ENCODE results near the gene OR51V1. TPM values are rescaled to one million over a fixed set of nuclear protein-coding genes. Genes with fewer than 3 reads are reported as not detected.

Gene OR51V1
- total RNA-seq, 2 donors from 2014 or later: not detected

DNA sequence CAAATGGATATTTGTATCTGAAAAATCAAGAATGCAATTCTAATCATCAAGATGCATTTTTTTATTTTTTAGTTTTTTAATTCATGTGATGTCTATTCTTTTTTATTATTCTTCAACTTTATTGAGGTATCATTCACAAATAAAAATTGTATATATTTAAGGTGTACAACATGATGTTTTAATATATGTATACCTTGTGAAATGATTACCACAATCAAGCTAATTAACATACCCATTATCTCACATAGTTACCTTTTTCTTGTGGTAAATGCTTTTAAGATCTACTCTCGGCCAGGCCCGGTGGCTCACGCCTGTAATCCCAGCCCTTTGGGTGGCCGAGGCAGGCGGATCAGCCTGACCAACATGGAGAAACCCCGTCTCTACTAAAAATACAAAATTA lies 22.7 kb upstream of the OR51V1 start:
- peaks cover 3% of the 10 kb centered on the region for H3K36me3 Mint-ChIP-seq (ENCODE audit: low read depth)
- H3K9me3 Mint-ChIP-seq: peaks cover 46% of the 10 kb centered on the region
- no peaks in the 10 kb centered on the region for H3K27me3 ChIP-seq (ENCODE audit: control insufficient read depth, insufficient read depth, low read length, poor library complexity, severe bottlenecking)
- H3K9me3 ChIP-seq (ENCODE audit: control insufficient read depth, low read length): peaks cover 5% of the 10 kb centered on the region
- no peak overlapping the region for H3K9ac ChIP-seq (ENCODE audit: extremely low read depth, low read length, poor library complexity, severe bottlenecking)
- no peak overlapping the region for H3K4me3 Mint-ChIP-seq
- WGBS, 2 experiments (ENCODE audit: insufficient coverage in 1 of 2, insufficient read length in 1 of 2): 80 to 87% methylated on average over 1 to 6 of the region's 6 CpGs
- no peak overlapping the region for H3K27ac Mint-ChIP-seq
- no peaks in the 10 kb centered on the region for H3K4me1 ChIP-seq (ENCODE audit: control insufficient read depth, insufficient read depth, low read length)
- no peak overlapping the region for H3K4me3 ChIP-seq (ENCODE audit: low read length)
- DNase-seq: no peak
- H3K27me3 Mint-ChIP-seq (ENCODE audit: insufficient read depth): no peaks in the 10 kb centered on the region
- H3K36me3 ChIP-seq (ENCODE audit: control insufficient read depth, insufficient read depth, low read length): no peaks in the 10 kb centered on the region
- no peak overlapping the region for H3K27ac ChIP-seq (ENCODE audit: low read depth, low read length)
- TF ChIP-seq, protein P1, sequence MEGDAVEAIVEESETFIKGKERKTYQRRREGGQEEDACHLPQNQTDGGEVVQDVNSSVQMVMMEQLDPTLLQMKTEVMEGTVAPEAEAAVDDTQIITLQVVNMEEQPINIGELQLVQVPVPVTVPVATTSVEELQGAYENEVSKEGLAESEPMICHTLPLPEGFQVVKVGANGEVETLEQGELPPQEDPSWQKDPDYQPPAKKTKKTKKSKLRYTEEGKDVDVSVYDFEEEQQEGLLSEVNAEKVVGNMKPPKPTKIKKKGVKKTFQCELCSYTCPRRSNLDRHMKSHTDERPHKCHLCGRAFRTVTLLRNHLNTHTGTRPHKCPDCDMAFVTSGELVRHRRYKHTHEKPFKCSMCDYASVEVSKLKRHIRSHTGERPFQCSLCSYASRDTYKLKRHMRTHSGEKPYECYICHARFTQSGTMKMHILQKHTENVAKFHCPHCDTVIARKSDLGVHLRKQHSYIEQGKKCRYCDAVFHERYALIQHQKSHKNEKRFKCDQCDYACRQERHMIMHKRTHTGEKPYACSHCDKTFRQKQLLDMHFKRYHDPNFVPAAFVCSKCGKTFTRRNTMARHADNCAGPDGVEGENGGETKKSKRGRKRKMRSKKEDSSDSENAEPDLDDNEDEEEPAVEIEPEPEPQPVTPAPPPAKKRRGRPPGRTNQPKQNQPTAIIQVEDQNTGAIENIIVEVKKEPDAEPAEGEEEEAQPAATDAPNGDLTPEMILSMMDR (conservative IDR thresholded peaks at IDR 0.05): no peak
- H3K4me1 Mint-ChIP-seq: peaks cover 10% of the 10 kb centered on the region

DNA sequence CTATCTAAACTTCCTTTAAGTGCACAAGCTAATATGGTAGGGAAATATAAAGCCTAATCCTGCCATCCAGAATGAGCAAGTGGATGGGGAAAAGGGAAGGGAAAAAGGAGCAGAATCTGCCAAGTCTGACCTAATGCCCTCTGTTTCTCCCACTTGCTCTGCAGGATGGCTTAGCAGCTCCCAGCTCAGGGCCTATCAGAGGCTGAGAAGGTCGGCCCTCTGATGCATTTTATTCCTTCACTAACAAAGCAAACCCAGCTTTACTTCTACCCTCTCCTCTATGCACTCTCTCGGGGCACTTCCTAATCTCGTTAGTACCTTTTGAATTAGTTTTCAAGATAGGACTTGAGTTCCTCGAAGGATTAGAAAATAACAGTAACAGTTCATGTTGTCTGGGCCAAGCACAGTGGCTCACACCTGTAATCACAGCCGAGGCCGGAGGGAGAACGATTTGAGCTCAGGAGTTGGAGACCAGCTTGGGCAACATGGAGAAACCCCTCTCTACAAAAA lies 9.9 kb upstream of the OR51V1 start:
- Histone ChIP-seq H3K4me3 (ENCODE audit: low read length) (no peak overlapping the region), H3K27me3 (ENCODE audit: control insufficient read depth, insufficient read depth, low read length, poor library complexity, severe bottlenecking) (no peaks in the 10 kb centered on the region), H3K27ac (ENCODE audit: low read depth, low read length) (no peak overlapping the region), H3K9ac (ENCODE audit: extremely low read depth, low read length, poor library complexity, severe bottlenecking) (no peak overlapping the region), H3K4me1 (ENCODE audit: control insufficient read depth, insufficient read depth, low read length) (peaks cover 10% of the 10 kb centered on the region), H3K9me3 (ENCODE audit: control insufficient read depth, low read length) (peaks cover 19% of the 10 kb centered on the region), H3K36me3 (ENCODE audit: control insufficient read depth, insufficient read depth, low read length) (no peaks in the 10 kb centered on the region)
- DNase-seq: peak; percentile 72
- Mint-ChIP-seq H3K27ac (peak overlapping the region; percentile 16), H3K4me3 (no peak overlapping the region), H3K27me3 (ENCODE audit: insufficient read depth) (no peaks in the 10 kb centered on the region), H3K9me3 (peaks cover 18% of the 10 kb centered on the region), H3K36me3 (ENCODE audit: low read depth) (peaks cover 3% of the 10 kb centered on the region), H3K4me1 (peaks cover 19% of the 10 kb centered on the region)
- TF ChIP-seq, protein P1 (conservative IDR thresholded peaks at IDR 0.05): no peak
- WGBS, 2 experiments (ENCODE audit: insufficient coverage in 1 of 2, insufficient read length in 1 of 2): 38 to 52% methylated on average over 6 to 7 of the region's 7 CpGs

DNA sequence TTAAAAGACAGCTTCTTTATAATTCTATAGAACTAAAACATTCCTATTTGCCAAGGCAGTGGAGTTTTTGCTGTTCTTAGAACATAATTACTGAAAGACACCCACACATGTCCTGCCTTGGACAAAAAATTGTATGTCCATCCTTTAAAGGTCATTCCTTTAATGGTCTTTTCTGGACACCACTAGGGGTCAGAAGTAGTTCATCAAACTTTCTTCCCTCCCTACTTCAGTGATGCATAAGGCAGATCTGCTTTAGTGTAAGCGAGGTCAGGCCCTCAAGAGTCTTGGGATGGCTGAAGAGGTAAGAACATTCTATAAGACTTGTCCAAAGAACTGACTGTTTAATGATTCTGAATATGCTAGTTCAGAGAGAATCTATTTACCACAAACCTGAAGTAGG lies 4.3 kb upstream of the OR51V1 start:
- H3K27ac Mint-ChIP-seq: no peak overlapping the region
- H3K36me3 Mint-ChIP-seq (ENCODE audit: low read depth): no peaks in the 10 kb centered on the region
- peaks cover 10% of the 10 kb centered on the region for H3K4me1 Mint-ChIP-seq
- no peaks in the 10 kb centered on the region for H3K36me3 ChIP-seq (ENCODE audit: control insufficient read depth, insufficient read depth, low read length)
- H3K4me3 ChIP-seq (ENCODE audit: low read length): no peak overlapping the region
- H3K27me3 Mint-ChIP-seq (ENCODE audit: insufficient read depth): no peaks in the 10 kb centered on the region
- DNase-seq: no peak
- no peak overlapping the region for H3K9ac ChIP-seq (ENCODE audit: extremely low read depth, low read length, poor library complexity, severe bottlenecking)
- TF ChIP-seq, protein P1 (conservative IDR thresholded peaks at IDR 0.05): peak; percentile 82
- H3K4me1 ChIP-seq (ENCODE audit: control insufficient read depth, insufficient read depth, low read length): peaks cover 5% of the 10 kb centered on the region
- H3K9me3 Mint-ChIP-seq: no peaks in the 10 kb centered on the region
- no peak overlapping the region for H3K27ac ChIP-seq (ENCODE audit: low read depth, low read length)
- WGBS, 2 experiments (ENCODE audit: insufficient coverage in 1 of 2, insufficient read length in 1 of 2): 40% methylated on average over 1 of the region's 1 CpG; no CpG with 5 or more reads in 1 of the 2 experiments
- no peak overlapping the region for H3K4me3 Mint-ChIP-seq
- H3K27me3 ChIP-seq (ENCODE audit: control insufficient read depth, insufficient read depth, low read length, poor library complexity, severe bottlenecking): no peaks in the 10 kb centered on the region
- no peaks in the 10 kb centered on the region for H3K9me3 ChIP-seq (ENCODE audit: control insufficient read depth, low read length)

Data from endodermal cell (in vitro differentiated cells).